ENCODE measurements around the gene APOL4.

- no peak for TF ChIP-seq CTCF (IDR thresholded peaks at IDR 0.05)
- no peak for TF ChIP-seq EZH2phosphoT487 (IDR thresholded peaks at IDR 0.05)
These were observed 17.1 kb downstream of the APOL4 start for GRCh38 chr22:36184433-36185025.

All from neural progenitor cell (in vitro differentiated cells).